ENCODE results near the gene PTCHD4. TPM values are rescaled to one million over a fixed set of nuclear protein-coding genes. Genes with fewer than 3 reads are reported as not detected.

Gene PTCHD4
- total RNA-seq, 1 experiment from 2014 or later = 0.96 TPM

GRCh38 chr6:48086187-48086586 lies 24.8 kb downstream of the PTCHD4 start:
- no peak overlapping the region for H2BK20ac ChIP-seq (ENCODE audit: low read depth, low read length, poor library complexity, severe bottlenecking)
- H3K14ac ChIP-seq (ENCODE audit: insufficient read depth, low read length) = no peak overlapping the region
- Mint-ChIP-seq H3K4me3 (no peak overlapping the region), H3K27ac (no peak overlapping the region), H3K9me3 (peaks cover 4 to 7% of the 10 kb centered on the region in 2 experiments; a peak in 4 of 5 replicates), H3K27me3 (ENCODE audit: low read depth) (no peaks in the 10 kb centered on the region), H3K36me3 (ENCODE audit: insufficient read depth in 1 of 3, low read depth in 3 of 3) (peaks cover 0 to 22% (median 9%) of the 10 kb centered on the region in 3 experiments; a peak in 4 of 7 replicates), H3K4me1 (no peaks in the 10 kb centered on the region)
- H3K23me2 ChIP-seq (ENCODE audit: insufficient read length, low read depth, low read length, poor library complexity, severe bottlenecking) = no peaks in the 10 kb centered on the region
- H3K56ac ChIP-seq (ENCODE audit: insufficient read length, low read depth, low read length) = no peak overlapping the region
- no peak overlapping the region for H2AFZ ChIP-seq (ENCODE audit: low read length)
- H2BK15ac ChIP-seq (ENCODE audit: low read depth, low read length) = no peak overlapping the region
- no peak for DNase-seq
- no peaks in the 10 kb centered on the region for H3K4me1 ChIP-seq (ENCODE audit: insufficient read depth, low read length)
- H4K20me1 ChIP-seq (ENCODE audit: control insufficient read depth, insufficient read depth, insufficient read length) = no peaks in the 10 kb centered on the region
- no peak overlapping the region for H3T11ph ChIP-seq (ENCODE audit: low read length)
- H3K79me1 ChIP-seq (ENCODE audit: insufficient read depth, low read depth, low read length, poor library complexity, severe bottlenecking) = no peaks in the 10 kb centered on the region
- H3K27me3 ChIP-seq (ENCODE audit: insufficient read depth, low read length) = no peaks in the 10 kb centered on the region
- H2AK5ac ChIP-seq (ENCODE audit: insufficient read length, low read length) = no peak overlapping the region
- no peak overlapping the region for H3K9ac ChIP-seq (ENCODE audit: extremely low read depth, insufficient read length, low read length)
- no peak overlapping the region for H3K18ac ChIP-seq (ENCODE audit: insufficient read length, low read depth, low read length)
- peak; percentile 33; the same call in 2 of the 3 replicates for TF ChIP-seq CTCF (conservative IDR thresholded peaks at IDR 0.05)
- no peak overlapping the region for H4K8ac ChIP-seq (replicated peaks; ENCODE audit: insufficient read length, low read depth, low read length)
- no peak overlapping the region for H3K27ac ChIP-seq (ENCODE audit: insufficient read length, low read depth, low read length)
- no peaks in the 10 kb centered on the region for H3K79me2 ChIP-seq (ENCODE audit: insufficient read depth, low read length)
- WGBS (ENCODE audit: extremely low coverage, insufficient read length, low lambda C conversion rate) = no CpG with 5 or more reads among the region's 1 CpG
- no peak overlapping the region for H4K91ac ChIP-seq (ENCODE audit: insufficient read length, low read depth, low read length)
- no peak overlapping the region for H3K4ac ChIP-seq (ENCODE audit: low read depth, low read length)
- H4K5ac ChIP-seq (ENCODE audit: insufficient read length, low read depth, low read length) = no peak overlapping the region
- H2BK120ac ChIP-seq (ENCODE audit: low read depth, low read length, poor library complexity, severe bottlenecking) = no peak overlapping the region
- no peak overlapping the region for H2BK5ac ChIP-seq (ENCODE audit: insufficient read length, low read length)
- no peak overlapping the region for H3K4me2 ChIP-seq (ENCODE audit: insufficient read depth, insufficient read length, low read length)
- H3K9me3 ChIP-seq (ENCODE audit: control insufficient read depth, low read depth, low read length) = no peaks in the 10 kb centered on the region
- H3K23ac ChIP-seq (ENCODE audit: insufficient read length, low read depth, low read length) = no peak overlapping the region
- no peak overlapping the region for H2BK12ac ChIP-seq (ENCODE audit: insufficient read length, low read depth, low read length)
